Thyroid gland (tissue), 4 donors: ENCODE results near the gene TFPI.

Source experiments
- CTCF ChIP-seq, 6 experiments: fragments of 200-600 bp in 3 of 6; fragments of 450-650 bp in 3 of 6; sonication (generic) in 3 of 6; IDR thresholded peaks; one replicate each; pipeline ENCODE4 v1.5.1; 2016 to 2019; ENCODE audit warnings: antibody characterized with exemption in 6 of 6, mild to moderate bottlenecking in 2 of 6, inconsistent platforms in 1 of 6, moderate library complexity in 1 of 6
- POLR2A ChIP-seq, 2 donors: fragments of 450-650 bp; IDR thresholded peaks; one replicate each; pipeline ENCODE4 v1.6.1; 2017; ENCODE audit warnings: antibody characterized with exemption in 2 of 2, mild to moderate bottlenecking in 2 of 2, moderate library complexity in 1 of 2

GRCh38 chr2:187550857-187551256, 3.4 kb downstream of the TFPI start:
- TF ChIP-seq POLR2A (IDR thresholded peaks at IDR 0.05): no peak
- no peak for TF ChIP-seq CTCF (IDR thresholded peaks at IDR 0.05)
